T-helper 2 cell treated with Interferon-gamma antibody and Interleukin-4, amounts not matched to agents 5 μg/mL and 100 μg/mL, for 36 hours (primary cell): ENCODE data around the gene SMYD3.
"Not testable (repeated sequence)": the region's sequence is repeated elsewhere in the genome, so short reads cannot be mapped to it uniquely, and the experiment has no call there.

ENCODE experiments used
- DNase-seq: peaks from one replicate; pipeline ENCODE4 v3.0.0; 2021; ENCODE audit warnings: low spot score
- H3K27ac Mint-ChIP-seq: one replicate; pipeline ENCODE4 v1.8.0; 2021; ENCODE audit warnings: mild to moderate bottlenecking, mixed read lengths
- H3K27me3 Mint-ChIP-seq: one replicate; pipeline ENCODE4 v1.8.0; 2021; ENCODE audit warnings: low read depth, mixed read lengths
- H3K36me3 Mint-ChIP-seq: one replicate; pipeline ENCODE4 v1.8.0; 2021; ENCODE audit warnings: low read depth, mixed read lengths
- H3K4me1 Mint-ChIP-seq: one replicate; pipeline ENCODE4 v1.8.0; 2021; ENCODE audit warnings: low read depth, mixed read lengths
- H3K4me3 Mint-ChIP-seq: one replicate; pipeline ENCODE4 v1.8.0; 2022; ENCODE audit warnings: mild to moderate bottlenecking, moderate library complexity, mixed read lengths
- H3K9me3 Mint-ChIP-seq: one replicate; pipeline ENCODE4 v1.8.0; 2021; ENCODE audit warnings: mixed read lengths

SMYD3 gene

GRCh38 chr1:246086191-246086590 lies 420.9 kb downstream of the SMYD3 start:
- Mint-ChIP-seq H3K27me3 (no peaks in the 10 kb centered on the region), H3K4me1 (no peaks in the 10 kb centered on the region), H3K9me3 (peaks cover 5% of the 10 kb centered on the region), H3K4me3 (no peak overlapping the region), H3K36me3 (no peaks in the 10 kb centered on the region), H3K27ac (no peak overlapping the region)
- no peak for DNase-seq

- DNase-seq: no peak
- Mint-ChIP-seq H3K9me3 (peaks cover 5% of the 10 kb centered on the region), H3K4me1 (peaks cover 3% of the 10 kb centered on the region), H3K27ac (no peak overlapping the region), H3K27me3 (no peaks in the 10 kb centered on the region), H3K4me3 (no peak overlapping the region), H3K36me3 (no peaks in the 10 kb centered on the region)
Measured at GRCh38 chr1:246083416-246083815, 423.7 kb downstream of the SMYD3 start.

GRCh38 chr1:246081856-246082668 lies 425.0 kb downstream of the SMYD3 start:
- Mint-ChIP-seq H3K9me3 (peaks cover 5% of the 10 kb centered on the region), H3K27ac (no peak overlapping the region), H3K36me3 (no peaks in the 10 kb centered on the region), H3K4me3 (no peak overlapping the region), H3K4me1 (peaks cover 3% of the 10 kb centered on the region), H3K27me3 (no peaks in the 10 kb centered on the region)
- no peak for DNase-seq

GRCh38 chr1:246081138-246081702 lies 425.9 kb downstream of the SMYD3 start:
- peaks cover 3% of the 10 kb centered on the region for H3K4me1 Mint-ChIP-seq
- H3K27me3 Mint-ChIP-seq: no peaks in the 10 kb centered on the region
- H3K27ac Mint-ChIP-seq: no peak overlapping the region
- no peak for DNase-seq
- H3K4me3 Mint-ChIP-seq: no peak overlapping the region
- H3K9me3 Mint-ChIP-seq: peaks cover 5% of the 10 kb centered on the region
- H3K36me3 Mint-ChIP-seq: no peaks in the 10 kb centered on the region

GRCh38 chr1:246080031-246080430 lies 427.0 kb downstream of the SMYD3 start:
- Mint-ChIP-seq H3K4me1 (peaks cover 3% of the 10 kb centered on the region), H3K27ac (no peak overlapping the region), H3K27me3 (no peaks in the 10 kb centered on the region), H3K36me3 (no peaks in the 10 kb centered on the region), H3K9me3 (peaks cover 5% of the 10 kb centered on the region), H3K4me3 (no peak overlapping the region)
- no peak for DNase-seq

GRCh38 chr1:246078888-246079252 lies 428.2 kb downstream of the SMYD3 start:
- Mint-ChIP-seq H3K27me3 (no peaks in the 10 kb centered on the region), H3K9me3 (peaks cover 5% of the 10 kb centered on the region), H3K4me1 (peaks cover 3% of the 10 kb centered on the region), H3K27ac (no peak overlapping the region), H3K4me3 (no peak overlapping the region), H3K36me3 (no peaks in the 10 kb centered on the region)
- DNase-seq: no peak

GRCh38 chr1:246078126-246078887 lies 428.8 kb downstream of the SMYD3 start:
- H3K4me3 Mint-ChIP-seq: no peak overlapping the region
- H3K9me3 Mint-ChIP-seq: peaks cover 2% of the 10 kb centered on the region
- no peak for DNase-seq
- H3K27me3 Mint-ChIP-seq: no peaks in the 10 kb centered on the region
- no peak overlapping the region for H3K27ac Mint-ChIP-seq
- H3K36me3 Mint-ChIP-seq: no peaks in the 10 kb centered on the region
- H3K4me1 Mint-ChIP-seq: peaks cover 3% of the 10 kb centered on the region

GRCh38 chr1:246077476-246077875 lies 429.6 kb downstream of the SMYD3 start:
- peaks cover 3% of the 10 kb centered on the region for H3K4me1 Mint-ChIP-seq
- no peak for DNase-seq
- no peak overlapping the region for H3K4me3 Mint-ChIP-seq
- H3K27ac Mint-ChIP-seq: no peak overlapping the region
- H3K36me3 Mint-ChIP-seq: no peaks in the 10 kb centered on the region
- H3K27me3 Mint-ChIP-seq: no peaks in the 10 kb centered on the region
- H3K9me3 Mint-ChIP-seq: no peaks in the 10 kb centered on the region

GRCh38 chr1:246074421-246074820 lies 432.7 kb downstream of the SMYD3 start:
- Mint-ChIP-seq H3K27me3 (no peaks in the 10 kb centered on the region), H3K4me1 (peaks cover 1% of the 10 kb centered on the region), H3K4me3 (no peak overlapping the region), H3K36me3 (no peaks in the 10 kb centered on the region), H3K9me3 (no peaks in the 10 kb centered on the region), H3K27ac (no peak overlapping the region)
- no peak for DNase-seq

GRCh38 chr1:246072456-246072955 lies 434.6 kb downstream of the SMYD3 start:
- Mint-ChIP-seq H3K9me3 (no peaks in the 10 kb centered on the region), H3K4me3 (no peak overlapping the region), H3K4me1 (peaks cover 8% of the 10 kb centered on the region), H3K36me3 (no peaks in the 10 kb centered on the region), H3K27ac (no peak overlapping the region), H3K27me3 (no peaks in the 10 kb centered on the region)
- DNase-seq: no peak

- H3K9me3 Mint-ChIP-seq, H3K36me3 Mint-ChIP-seq, H3K4me1 Mint-ChIP-seq, H3K27me3 Mint-ChIP-seq, H3K27ac Mint-ChIP-seq, H3K4me3 Mint-ChIP-seq, DNase-seq: not testable (repeated sequence)
Measured at GRCh38 chr1:246071981-246072380, 435.1 kb downstream of the SMYD3 start.

GRCh38 chr1:246071561-246071960 lies 435.5 kb downstream of the SMYD3 start:
- H3K4me1 Mint-ChIP-seq, H3K27ac Mint-ChIP-seq, H3K27me3 Mint-ChIP-seq, H3K4me3 Mint-ChIP-seq, DNase-seq, H3K36me3 Mint-ChIP-seq, H3K9me3 Mint-ChIP-seq: not testable (repeated sequence)

GRCh38 chr1:246069581-246069980 lies 437.5 kb downstream of the SMYD3 start:
- no peak for DNase-seq
- Mint-ChIP-seq H3K27ac (no peak overlapping the region), H3K9me3 (no peaks in the 10 kb centered on the region), H3K4me3 (no peak overlapping the region), H3K4me1 (peaks cover 9% of the 10 kb centered on the region), H3K27me3 (no peaks in the 10 kb centered on the region), H3K36me3 (no peaks in the 10 kb centered on the region)
